Subcutaneous adipose tissue (tissue), 4 donors: ENCODE measurements around the gene TRPC4AP. TPM values are rescaled to one million over a fixed set of nuclear protein-coding genes. Genes with fewer than 3 reads are reported as not detected.

Experiments used
- CTCF ChIP-seq: fragments of 450-650 bp; IDR thresholded peaks from one replicate; pipeline ENCODE4 v1.5.1; 2016; ENCODE audit warnings: low read depth, mild to moderate bottlenecking, control low read depth, antibody characterized with exemption, moderate library complexity
- total RNA-seq, 4 donors: library from RNA; depleted of rRNA; stranded (reverse); fragments of >200 nt; gene quantifications; one replicate each; pipeline ENCODE4 v1.1.0, GENCODE V29; 2016

TRPC4AP gene
- total RNA-seq, 4 donors from 2014 or later, result 76.6 to 112 (median 78.5) TPM

- TF ChIP-seq CTCF, result no peak
Measured at GRCh38 chr20:35079472-35080347, 12.9 kb downstream of the TRPC4AP start.

GRCh38 chr20:35077872-35078271, 14.7 kb downstream of the TRPC4AP start:
- TF ChIP-seq CTCF, result no peak

GRCh38 chr20:35077341-35077740, 15.3 kb downstream of the TRPC4AP start:
- no peak for TF ChIP-seq CTCF

GRCh38 chr20:35066194-35066593, 26.4 kb downstream of the TRPC4AP start:
- no peak for TF ChIP-seq CTCF

GRCh38 chr20:35065181-35065580, 27.4 kb downstream of the TRPC4AP start:
- TF ChIP-seq CTCF, result no peak

- TF ChIP-seq CTCF, result no peak
Measured at GRCh38 chr20:35063168-35063567, 29.4 kb downstream of the TRPC4AP start.

- TF ChIP-seq CTCF, result no peak
Measured at GRCh38 chr20:35062478-35062877, 30.1 kb downstream of the TRPC4AP start.
